H54 (cell line): ENCODE results near the gene KAZALD1.

Source experiments
- DNase-seq: peaks from one replicate; pipeline ENCODE4 v3.0.0; 2011; ENCODE audit warnings: low spot score, mixed read lengths; ENCODE audit not compliant: insufficient read length
- FAIRE-seq: peaks from 3 replicates; lab custom pipeline; 2011; peaks lifted over from hg19 to GRCh38; lab: Jason Lieb, UNC
- POLR2A ChIP-seq: IDR thresholded peaks from 2 replicates; pipeline ENCODE4 v1.6.1; 2011; ENCODE audit warnings: low read depth, mild to moderate bottlenecking, low read length

The KAZALD1 gene, protein sequence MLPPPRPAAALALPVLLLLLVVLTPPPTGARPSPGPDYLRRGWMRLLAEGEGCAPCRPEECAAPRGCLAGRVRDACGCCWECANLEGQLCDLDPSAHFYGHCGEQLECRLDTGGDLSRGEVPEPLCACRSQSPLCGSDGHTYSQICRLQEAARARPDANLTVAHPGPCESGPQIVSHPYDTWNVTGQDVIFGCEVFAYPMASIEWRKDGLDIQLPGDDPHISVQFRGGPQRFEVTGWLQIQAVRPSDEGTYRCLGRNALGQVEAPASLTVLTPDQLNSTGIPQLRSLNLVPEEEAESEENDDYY

DNA sequence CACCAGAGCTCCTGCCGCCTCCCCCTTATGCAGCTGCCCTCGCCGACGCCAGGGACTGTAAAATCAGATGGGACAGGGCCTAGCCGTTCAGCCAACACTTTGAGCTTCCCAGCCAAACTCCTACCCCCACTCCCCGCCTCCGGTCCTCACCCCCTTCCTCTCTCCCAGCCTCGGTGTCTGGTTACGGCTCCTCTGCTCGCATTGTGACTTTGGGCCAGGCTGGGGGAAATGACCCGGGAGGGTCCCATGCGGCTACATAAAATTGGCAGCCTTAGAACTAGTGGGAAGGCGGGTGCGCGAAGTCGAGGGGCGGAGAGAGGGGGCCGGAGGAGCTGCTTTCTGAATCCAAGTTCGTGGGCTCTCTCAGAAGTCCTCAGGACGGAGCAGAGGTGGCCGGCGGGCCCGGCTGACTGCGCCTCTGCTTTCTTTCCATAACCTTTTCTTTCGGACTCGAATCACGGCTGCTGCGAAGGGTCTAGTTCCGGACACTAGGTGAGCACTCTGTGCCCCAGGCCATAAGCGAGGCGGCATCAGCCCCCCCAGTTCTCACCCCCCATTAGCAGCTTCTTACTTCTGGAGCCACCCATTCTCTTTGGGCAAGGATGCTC, at the start of gene KAZALD1:
Gene KAZALD1 (plus strand): TSS at position 366 of the 608 bp plus-strand sequence. CDS start 604 bp downstream, outside the sequence.
- no peak for TF ChIP-seq POLR2A
- FAIRE-seq (no peak), DNase-seq (no peak)

DNA sequence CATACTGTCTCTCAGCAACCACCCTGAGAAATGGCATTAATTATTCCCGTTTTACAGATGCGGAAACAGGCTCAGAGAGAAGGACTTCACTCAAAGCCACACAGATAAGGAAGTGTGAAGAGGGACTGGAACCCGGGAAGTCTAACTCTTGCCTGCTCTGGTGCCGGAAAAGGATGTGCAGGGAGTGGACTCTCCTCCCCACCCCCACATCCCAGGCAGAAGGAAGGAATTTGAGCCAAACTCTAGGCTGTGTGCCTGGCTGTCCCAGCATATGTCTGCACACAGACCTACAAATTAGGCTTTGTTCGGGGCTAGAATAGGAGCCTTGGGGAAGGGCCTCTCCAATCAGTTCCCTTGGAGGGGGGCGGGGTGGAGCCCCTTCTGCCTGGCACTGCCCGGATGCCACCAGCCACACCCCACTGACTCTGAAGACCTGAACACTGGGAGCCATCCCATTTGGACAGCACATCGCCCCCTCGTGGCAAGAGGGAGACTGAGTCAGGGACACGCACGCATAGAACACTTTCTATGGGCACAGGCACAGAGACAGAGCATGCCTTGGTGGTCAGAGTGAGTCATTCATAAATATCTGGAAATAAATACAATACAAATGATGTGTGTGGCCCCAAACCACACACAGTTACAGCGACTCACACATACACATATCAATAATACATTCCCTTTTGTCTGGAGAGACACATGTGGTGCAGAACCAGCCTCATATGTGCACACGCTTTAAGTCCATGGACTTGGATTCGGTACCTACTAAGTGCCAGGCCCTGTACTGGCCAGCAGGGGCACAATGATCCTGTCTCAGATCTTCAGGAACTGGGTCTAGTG, 49.0 kb upstream of the KAZALD1 start:
- FAIRE-seq: no peak
- DNase-seq: peak; percentile 94
- TF ChIP-seq POLR2A: no peak

DNA sequence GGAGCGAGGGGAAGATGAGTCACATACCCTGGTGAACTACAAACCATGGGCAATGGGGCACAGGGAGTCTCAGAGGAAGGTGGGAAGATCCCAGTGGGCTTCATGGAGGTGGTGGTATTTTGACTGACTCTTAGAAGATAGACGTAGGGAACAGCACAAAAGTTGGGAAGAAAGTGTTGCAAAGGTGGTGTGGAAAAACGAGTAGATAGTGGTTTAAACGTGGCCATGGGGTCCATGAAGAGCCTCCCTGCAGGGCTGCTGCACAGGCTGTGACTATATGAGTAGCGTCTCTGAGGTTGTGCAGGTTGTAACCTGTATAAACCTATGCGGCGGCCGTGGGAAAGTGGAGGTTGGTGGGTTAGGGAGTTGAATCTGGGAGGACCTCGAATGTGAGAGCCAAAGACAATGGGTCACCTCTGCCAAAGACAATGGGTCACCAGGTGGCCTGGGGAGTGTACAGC, 48.4 kb upstream of the KAZALD1 start:
- FAIRE-seq (no peak), DNase-seq (no peak)
- TF ChIP-seq POLR2A: no peak; the same call in 1 of the 2 replicates

DNA sequence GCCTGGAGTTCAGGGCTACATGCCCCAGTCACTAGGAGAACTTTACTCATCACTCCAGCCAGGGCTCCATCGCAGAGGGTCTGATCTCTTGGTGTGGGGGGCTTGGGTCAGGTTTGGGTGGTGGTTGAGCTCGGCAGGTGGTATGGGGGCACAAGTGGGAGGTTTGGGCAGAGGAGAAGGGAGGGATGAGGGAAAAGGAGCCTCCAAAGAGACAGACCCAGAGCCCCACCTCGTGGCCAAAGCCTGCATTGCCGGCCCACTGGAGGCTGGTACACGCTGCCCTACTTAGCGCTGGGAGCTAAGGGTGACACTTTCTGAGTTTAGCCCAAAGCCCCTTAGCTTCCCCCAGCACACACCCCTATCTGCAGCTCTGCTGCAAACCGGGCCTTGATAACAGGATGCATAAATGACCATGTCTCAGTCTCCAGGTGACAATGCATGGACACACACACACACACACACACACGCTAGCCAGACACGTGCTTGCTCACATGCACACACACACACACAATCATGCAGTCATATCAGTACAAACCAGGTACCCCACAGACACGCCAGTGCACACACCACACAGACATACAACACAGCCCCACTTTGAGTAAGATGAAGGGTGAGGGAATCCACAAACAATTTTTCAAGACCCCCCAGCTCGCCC, 47.4 kb upstream of the KAZALD1 start:
- FAIRE-seq (no peak), DNase-seq (no peak)
- no peak for TF ChIP-seq POLR2A

DNA sequence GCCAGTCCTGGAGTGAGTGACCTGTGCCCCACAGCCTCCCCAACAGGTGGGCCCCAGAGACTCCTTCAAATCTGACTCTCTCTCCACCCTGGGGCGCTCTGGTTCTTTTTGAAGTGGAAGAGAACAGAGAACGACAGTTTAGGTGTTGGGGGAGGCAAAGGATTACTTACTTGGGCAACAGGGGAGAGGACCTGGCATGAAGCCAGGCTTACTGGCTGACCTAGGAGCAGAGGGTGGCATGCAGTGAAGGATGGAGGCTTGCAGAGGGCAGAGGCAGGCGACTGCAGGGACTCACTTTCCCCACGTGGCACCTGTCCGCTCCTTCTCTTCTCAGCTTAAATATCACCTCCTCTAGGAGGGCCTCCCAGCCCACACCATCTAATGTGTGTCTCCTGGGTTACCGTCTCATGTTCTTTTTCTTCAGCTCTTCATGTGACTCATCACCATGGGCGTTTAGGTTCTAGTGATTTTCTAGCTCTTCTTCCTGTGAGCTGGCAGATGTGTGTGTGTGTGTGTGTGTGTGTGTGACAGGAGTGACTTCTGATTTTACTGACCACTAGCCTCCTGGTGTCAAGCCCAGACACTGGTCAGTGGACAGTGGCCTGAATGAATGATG, 46.7 kb upstream of the KAZALD1 start:
- TF ChIP-seq POLR2A: no peak
- FAIRE-seq (no peak), DNase-seq (peak; percentile 87)

DNA sequence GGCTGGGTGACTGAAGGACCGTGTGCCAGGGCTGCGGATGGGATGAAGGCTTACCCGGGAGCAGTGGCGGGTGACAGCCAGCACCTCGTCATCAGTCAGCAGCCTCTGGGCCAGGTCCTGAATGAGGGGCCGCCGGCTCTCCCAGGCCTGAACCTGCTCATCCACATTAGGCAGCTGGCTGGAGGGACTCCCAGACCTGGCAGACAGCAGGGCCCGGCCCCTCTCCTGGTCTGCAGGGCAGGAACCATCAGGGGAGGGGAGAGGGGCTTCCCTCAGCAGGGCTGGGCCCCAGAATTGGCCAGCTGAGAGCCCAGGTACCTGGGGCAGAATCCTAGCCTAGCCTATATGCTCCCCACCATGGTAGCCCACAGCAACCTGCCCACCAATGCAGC, 46.2 kb upstream of the KAZALD1 start:
- no peak for TF ChIP-seq POLR2A
- no peak for FAIRE-seq
- DNase-seq: no peak

DNA sequence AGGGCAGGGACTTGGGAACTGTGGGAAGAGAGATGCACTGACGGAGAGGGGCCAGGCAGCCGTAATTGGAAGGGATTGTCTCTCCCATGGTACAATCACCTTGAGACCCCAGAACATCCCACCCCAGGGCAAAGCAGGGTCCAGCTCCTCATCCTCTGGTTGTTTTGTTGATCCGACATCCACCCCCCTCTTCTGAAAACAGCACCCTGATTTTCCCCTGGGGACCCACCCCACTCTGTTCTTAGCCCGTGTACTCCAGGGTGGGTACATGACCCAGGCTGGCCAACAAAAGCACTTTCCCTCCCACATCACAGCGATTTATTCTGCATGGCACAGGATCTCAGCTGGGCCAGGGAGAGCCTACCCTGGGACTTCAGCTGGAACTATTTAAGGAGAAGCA, 45.0 kb upstream of the KAZALD1 start:
- FAIRE-seq (no peak), DNase-seq (no peak)
- no peak for TF ChIP-seq POLR2A

DNA sequence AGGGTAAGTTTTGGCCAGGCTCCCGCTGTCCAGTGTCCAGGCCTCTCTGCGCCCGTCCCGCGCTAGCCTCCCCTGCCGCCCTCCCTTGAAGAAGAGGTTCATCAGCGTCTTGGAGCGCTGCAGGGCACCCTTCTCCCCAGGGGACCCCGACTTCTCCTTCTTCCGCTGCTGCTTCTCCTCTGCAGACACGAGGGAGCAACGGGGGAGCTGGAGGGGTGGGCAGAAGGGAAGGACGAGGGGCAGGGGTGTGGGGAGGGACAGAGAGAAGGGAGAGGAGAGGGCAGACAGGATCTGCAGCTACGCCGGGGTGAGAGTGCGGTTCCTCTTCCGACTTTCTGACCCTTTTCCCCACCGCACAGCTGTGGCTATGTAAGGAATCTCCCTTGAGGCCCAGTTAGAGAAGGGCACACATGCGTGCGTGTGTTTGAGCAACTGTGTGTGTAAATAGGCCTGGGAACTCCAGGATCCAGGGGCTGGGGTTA, 43.6 kb upstream of the KAZALD1 start:
- no peak for DNase-seq
- FAIRE-seq: no peak
- no peak for TF ChIP-seq POLR2A

DNA sequence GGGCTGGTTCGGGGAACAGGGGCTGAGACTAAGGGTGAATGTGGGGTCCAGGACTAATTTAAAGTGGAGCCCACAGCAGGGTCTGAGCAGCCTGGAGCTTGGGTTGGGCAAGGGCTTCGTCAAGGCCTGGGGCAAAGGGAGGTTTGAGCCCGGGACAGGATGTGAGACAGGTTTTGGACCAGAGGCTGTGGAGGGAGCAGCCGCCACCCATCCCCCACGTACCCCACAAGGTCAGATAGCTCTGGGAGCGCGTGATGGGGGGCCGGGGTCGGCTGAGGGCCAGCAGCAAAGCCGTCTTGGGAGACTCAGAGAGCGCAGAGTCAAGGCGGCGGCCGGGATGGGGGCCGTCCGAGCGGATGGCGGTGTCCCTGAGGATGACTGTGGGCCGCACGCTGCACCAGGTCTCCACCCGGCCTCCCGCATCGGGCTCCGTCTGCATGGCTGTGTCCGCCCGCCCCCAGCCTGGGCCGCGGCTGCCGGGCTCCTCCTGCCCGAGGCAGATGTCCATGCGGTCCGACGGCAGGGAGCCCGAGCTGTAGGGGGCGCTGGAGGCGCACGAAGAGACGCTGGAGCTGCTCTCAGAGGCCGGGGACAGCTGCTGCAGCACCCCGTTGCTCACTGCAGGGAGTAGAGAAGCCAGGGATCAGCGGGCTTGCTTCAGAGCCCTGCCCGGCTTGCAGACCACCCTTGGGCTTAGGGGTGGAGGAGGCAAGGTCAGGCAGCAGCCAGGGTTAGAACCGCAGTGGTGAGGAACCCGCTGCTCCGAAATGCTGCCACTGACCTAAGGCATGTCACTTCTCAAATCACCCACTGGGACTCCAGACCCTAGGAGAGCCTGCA, 43.0 kb upstream of the KAZALD1 start:
- DNase-seq (peak; percentile 89), FAIRE-seq (no peak)
- TF ChIP-seq POLR2A: no peak

DNA sequence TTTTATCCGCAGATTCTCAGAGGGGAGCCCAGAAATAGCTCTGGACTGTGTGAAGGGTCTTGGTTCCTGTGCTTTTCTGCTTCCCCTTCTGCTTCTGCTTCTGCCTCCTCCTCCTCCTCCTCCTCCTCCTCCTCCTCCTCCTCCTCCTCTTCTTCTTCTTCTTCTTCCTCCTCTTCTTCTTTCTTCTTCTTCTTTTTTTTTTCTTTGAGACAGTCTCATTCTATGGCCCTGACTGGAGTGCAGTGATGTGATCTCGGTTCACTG, 42.4 kb upstream of the KAZALD1 start:
- FAIRE-seq (no peak), DNase-seq (no peak)
- TF ChIP-seq POLR2A: no peak

DNA sequence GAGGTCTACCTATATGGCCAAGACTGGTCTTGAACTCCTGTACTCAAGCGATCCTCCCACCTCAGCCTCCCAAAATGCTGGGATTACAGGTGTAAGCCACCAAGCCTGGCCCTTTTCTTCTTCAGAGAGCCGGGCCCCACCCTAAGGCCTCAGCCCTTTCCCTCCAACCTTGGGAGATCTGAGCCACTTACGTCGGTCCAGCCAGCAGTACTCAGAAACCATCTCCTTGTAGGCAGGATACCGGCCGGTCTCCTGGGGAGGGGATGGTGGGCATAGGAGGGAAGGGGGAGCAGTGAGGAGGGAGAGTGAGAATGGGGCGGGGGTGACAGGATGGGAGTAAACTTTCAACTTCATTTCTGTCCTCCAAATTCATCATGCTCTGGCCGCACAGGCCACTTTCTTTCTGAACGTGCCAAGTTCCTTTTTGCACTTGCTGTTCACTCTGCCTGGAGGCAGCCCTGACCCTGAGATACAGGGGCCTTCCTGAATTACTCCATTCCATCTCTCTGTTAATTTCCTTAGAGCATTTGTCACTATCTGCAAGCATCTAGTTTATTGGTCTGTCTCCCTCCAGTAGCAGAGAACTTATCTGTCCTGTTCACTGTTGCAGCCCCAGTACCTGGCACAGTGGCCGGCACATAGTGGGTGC, 41.2 kb upstream of the KAZALD1 start:
- DNase-seq (no peak), FAIRE-seq (no peak)
- TF ChIP-seq POLR2A: no peak

DNA sequence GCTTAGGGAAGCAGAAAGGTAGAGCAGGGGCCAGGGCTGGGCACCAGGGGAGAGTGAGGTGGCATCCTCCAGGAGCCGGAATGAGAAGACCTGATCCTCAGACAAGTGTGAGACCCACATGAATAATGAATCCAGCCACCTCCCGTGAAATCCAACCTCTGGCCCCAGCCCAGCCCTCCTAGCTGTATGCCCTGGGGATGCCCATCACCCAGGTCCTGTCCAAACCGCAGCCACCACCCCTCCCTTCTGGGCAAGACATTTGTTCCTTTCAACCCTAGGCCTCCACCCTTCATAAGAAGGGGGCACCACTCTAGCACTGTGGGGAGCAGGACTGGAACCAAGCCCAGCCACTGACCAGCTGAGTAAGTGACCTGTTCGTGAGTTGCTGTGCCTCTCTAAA, 40.5 kb upstream of the KAZALD1 start:
- no peak for FAIRE-seq
- no peak for TF ChIP-seq POLR2A
- DNase-seq: no peak
